ENCODE measurements around the gene STXBP4.

Gene STXBP4

GRCh38 chr17:55210292-55210691 is 241.7 kb downstream of the STXBP4 start:
- Histone ChIP-seq H3K4me1 (ENCODE audit: insufficient read depth, low read length) (no peaks in the 10 kb centered on the region), H3K36me3 (ENCODE audit: insufficient read depth, low read length) (no peaks in the 10 kb centered on the region), H3K27ac (ENCODE audit: low read depth, low read length) (no peak overlapping the region), H3K4me3 (ENCODE audit: low read depth in 1 of 2, low read length in 2 of 2) (no peak overlapping the region), H3K27me3 (ENCODE audit: control insufficient read depth in 1 of 2, insufficient read depth in 2 of 2, low read length in 2 of 2) (no peaks in the 10 kb centered on the region), H3K9ac (ENCODE audit: low read length) (no peak overlapping the region), H3K9me3 (ENCODE audit: low read length) (no peaks in the 10 kb centered on the region)

GRCh38 chr17:55212880-55213279 is 244.3 kb downstream of the STXBP4 start:
- Histone ChIP-seq H3K27me3 (ENCODE audit: control insufficient read depth in 1 of 2, insufficient read depth in 2 of 2, low read length in 2 of 2) (no peaks in the 10 kb centered on the region), H3K36me3 (ENCODE audit: insufficient read depth, low read length) (no peaks in the 10 kb centered on the region), H3K4me1 (ENCODE audit: insufficient read depth, low read length) (no peaks in the 10 kb centered on the region), H3K27ac (ENCODE audit: low read depth, low read length) (no peak overlapping the region), H3K9ac (ENCODE audit: low read length) (no peak overlapping the region), H3K4me3 (ENCODE audit: low read depth in 1 of 2, low read length in 2 of 2) (no peak overlapping the region), H3K9me3 (ENCODE audit: low read length) (no peaks in the 10 kb centered on the region)

GRCh38 chr17:55215711-55216110 is 247.1 kb downstream of the STXBP4 start:
- Histone ChIP-seq H3K9ac (ENCODE audit: low read length) (no peak overlapping the region), H3K36me3 (ENCODE audit: insufficient read depth, low read length) (no peaks in the 10 kb centered on the region), H3K9me3 (ENCODE audit: low read length) (no peaks in the 10 kb centered on the region), H3K4me1 (ENCODE audit: insufficient read depth, low read length) (no peaks in the 10 kb centered on the region), H3K27ac (ENCODE audit: low read depth, low read length) (no peak overlapping the region), H3K4me3 (ENCODE audit: low read depth in 1 of 2, low read length in 2 of 2) (no peak overlapping the region), H3K27me3 (ENCODE audit: control insufficient read depth in 1 of 2, insufficient read depth in 2 of 2, low read length in 2 of 2) (no peaks in the 10 kb centered on the region)

- H3K27ac ChIP-seq (ENCODE audit: low read depth, low read length), result no peak overlapping the region
- no peak overlapping the region for H3K4me3 ChIP-seq (ENCODE audit: low read depth in 1 of 2, low read length in 2 of 2)
- no peaks in the 10 kb centered on the region for H3K36me3 ChIP-seq (ENCODE audit: insufficient read depth, low read length)
- H3K27me3 ChIP-seq (ENCODE audit: control insufficient read depth in 1 of 2, insufficient read depth in 2 of 2, low read length in 2 of 2), result no peaks in the 10 kb centered on the region
- no peaks in the 10 kb centered on the region for H3K4me1 ChIP-seq (ENCODE audit: insufficient read depth, low read length)
- no peak overlapping the region for H3K9ac ChIP-seq (ENCODE audit: low read length)
- H3K9me3 ChIP-seq (ENCODE audit: low read length), result no peaks in the 10 kb centered on the region
Observed at GRCh38 chr17:55216888-55217287, 248.3 kb downstream of the STXBP4 start.

DNA sequence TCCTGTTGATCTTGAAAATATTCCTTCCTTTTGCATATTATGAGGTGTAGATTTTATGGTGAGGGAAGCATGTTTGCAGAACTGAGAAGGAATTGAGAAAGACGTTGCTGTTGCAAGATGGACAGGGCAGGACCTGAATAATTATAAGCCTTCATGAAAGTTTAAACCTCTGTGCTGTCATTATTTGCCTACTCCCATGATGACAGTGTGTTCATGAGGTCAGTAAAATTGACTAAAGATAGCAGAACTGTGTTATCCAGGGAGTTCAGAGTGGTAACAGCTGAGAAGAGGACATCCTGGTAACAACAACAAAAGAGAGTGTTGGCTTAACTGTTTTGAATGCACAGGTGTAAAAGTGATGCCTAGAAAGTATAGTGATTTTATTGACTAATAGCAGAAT is 250.9 kb downstream of the STXBP4 start:
- Histone ChIP-seq H3K9ac (ENCODE audit: low read length) (no peak overlapping the region), H3K4me3 (ENCODE audit: low read depth in 1 of 2, low read length in 2 of 2) (no peak overlapping the region), H3K4me1 (ENCODE audit: insufficient read depth, low read length) (no peaks in the 10 kb centered on the region), H3K9me3 (ENCODE audit: low read length) (no peaks in the 10 kb centered on the region), H3K36me3 (ENCODE audit: insufficient read depth, low read length) (no peaks in the 10 kb centered on the region), H3K27ac (ENCODE audit: low read depth, low read length) (no peak overlapping the region), H3K27me3 (ENCODE audit: control insufficient read depth in 1 of 2, insufficient read depth in 2 of 2, low read length in 2 of 2) (no peaks in the 10 kb centered on the region)

- Histone ChIP-seq H3K4me3 (ENCODE audit: low read depth in 1 of 2, low read length in 2 of 2) (no peak overlapping the region), H3K27ac (ENCODE audit: low read depth, low read length) (no peak overlapping the region), H3K9ac (ENCODE audit: low read length) (no peak overlapping the region), H3K4me1 (ENCODE audit: insufficient read depth, low read length) (no peaks in the 10 kb centered on the region), H3K27me3 (ENCODE audit: control insufficient read depth in 1 of 2, insufficient read depth in 2 of 2, low read length in 2 of 2) (no peaks in the 10 kb centered on the region), H3K9me3 (ENCODE audit: low read length) (no peaks in the 10 kb centered on the region), H3K36me3 (ENCODE audit: insufficient read depth, low read length) (no peaks in the 10 kb centered on the region)
Observed at GRCh38 chr17:55219934-55220333, 251.4 kb downstream of the STXBP4 start.
